Gastrocnemius medialis (tissue), 4 donors: ENCODE measurements around the gene ZEB2. TPM values are rescaled to one million over a fixed set of nuclear protein-coding genes. Genes with fewer than 3 reads are reported as not detected.
"Not testable (repeated sequence)": the region's sequence is repeated elsewhere in the genome, so short reads cannot be mapped to it uniquely, and the experiment has no call there.

Source experiments
- ATAC-seq, 2 donors: fragments of 150-250 bp; one replicate each; pipeline ENCODE4 v1.9.1; 2016
- DNase-seq, 2 donors: peaks; one replicate each; pipeline ENCODE4 v3.0.0-alpha.2; 2019
- H3K27ac ChIP-seq, 4 donors: fragments of 200-600 bp; sonication (generic); 1 replicate in 1 of 4; 2 replicates in 3 of 4; pipeline ENCODE4 v1.5.1; 2016 to 2018; ENCODE audit warnings: mild to moderate bottlenecking in 2 of 4, moderate library complexity in 1 of 4
- H3K27me3 ChIP-seq, 3 donors: fragments of 200-600 bp; sonication (generic) in 2 of 3; 1 replicate in 1 of 3; 2 replicates in 2 of 3; pipeline versions ENCODE4 v1.5.1 to v1.6.0; 2016 to 2019; ENCODE audit warnings: mild to moderate bottlenecking in 1 of 3, moderate library complexity in 1 of 3
- H3K36me3 ChIP-seq, 2 donors: fragments of 200-600 bp; sonication (generic) in 1 of 2; one replicate each; pipeline ENCODE4 v1.5.1; 2017 to 2018
- H3K4me1 ChIP-seq, 2 donors: fragments of 200-600 bp; sonication (generic) in 1 of 2; one replicate each; pipeline ENCODE4 v1.5.1; 2016 to 2017; ENCODE audit warnings: mild to moderate bottlenecking in 2 of 2
- H3K4me3 ChIP-seq, 4 donors: fragments of 200-600 bp; sonication (generic) in 3 of 4; 1 replicate in 1 of 4; 2 replicates in 3 of 4; pipeline ENCODE4 v1.5.1; 2016 to 2019; ENCODE audit warnings: mild to moderate bottlenecking in 2 of 4
- H3K9me3 ChIP-seq, 3 donors: fragments of 200-600 bp; sonication (generic) in 2 of 3; 1 replicate in 1 of 3; 2 replicates in 2 of 3; pipeline ENCODE4 v1.5.1; 2016 to 2019
- CTCF ChIP-seq, 5 experiments: fragments of 450-650 bp in 3 of 5; fragments of 200-600 bp in 2 of 5; sonication (generic) in 2 of 5; IDR thresholded peaks in 4 of 5; conservative IDR thresholded peaks in 1 of 5; 1 replicate in 4 of 5; 2 replicates in 1 of 5; pipeline ENCODE4 v1.5.1; 2016 to 2019; ENCODE audit warnings: antibody characterized with exemption in 5 of 5, mild to moderate bottlenecking in 3 of 5, moderate library complexity in 3 of 5
- POLR2A ChIP-seq, 2 donors: fragments of 450-650 bp; IDR thresholded peaks; one replicate each; pipeline ENCODE4 v1.6.1; 2017; ENCODE audit warnings: antibody characterized with exemption in 2 of 2, mild to moderate bottlenecking in 2 of 2, moderate library complexity in 2 of 2
- in situ Hi-C, 4 donors: fragments of 200-750 bp; cut with MboI; loops; one replicate each; pipeline versions ENCODE4 v1.15.0 to v1.8.0; 2017; ENCODE audit warnings: low sequenced_read_pairs in 4 of 4
- intact Hi-C: fragments of 100-400 bp; cut with DNase I; formaldehyde crosslinking; loops from one replicate; pipeline ENCODE4 v1.15.1; 2023; ENCODE audit warnings: low total_unique reads
- total RNA-seq, 4 donors: library from RNA; depleted of rRNA; stranded (reverse); fragments of >200 nt; gene quantifications; one replicate each; pipeline versions ENCODE4 v1.1.0 to v1.2.3, GENCODE V29; 2016

ZEB2 gene
- total RNA-seq, 4 donors from 2014 or later: 21.2 to 27.6 (median 22.9) TPM

- in situ Hi-C loops: no loop called here
- no peak for TF ChIP-seq POLR2A (IDR thresholded peaks at IDR 0.05)
- no peak for TF ChIP-seq CTCF (IDR thresholded peaks at IDR 0.05 in 4 of 5, conservative IDR thresholded peaks at IDR 0.05 in 1 of 5)
- Histone ChIP-seq H3K36me3 (no peaks in the 10 kb centered on the region), H3K27ac (no peak overlapping the region), H3K4me3 (no peak overlapping the region), H3K27me3 (no peaks in the 10 kb centered on the region), H3K4me1 (no peaks in the 10 kb centered on the region), H3K9me3 (no peaks in the 10 kb centered on the region)
- no peak for ATAC-seq
- intact Hi-C loops: no loop called here
- no peak for DNase-seq
These were observed 150.5 kb downstream of the ZEB2 start for GRCh38 chr2:144369416-144369815.

GRCh38 chr2:144366825-144367429 is 153.0 kb downstream of the ZEB2 start:
- TF ChIP-seq CTCF (IDR thresholded peaks at IDR 0.05 in 4 of 5, conservative IDR thresholded peaks at IDR 0.05 in 1 of 5): no peak
- no peak for TF ChIP-seq POLR2A (IDR thresholded peaks at IDR 0.05)
- H3K27ac ChIP-seq: no peak overlapping the region
- no peaks in the 10 kb centered on the region for H3K9me3 ChIP-seq
- ATAC-seq (no peak), DNase-seq (no peak)
- in situ Hi-C loops: no loop called here
- intact Hi-C loops: no loop called here
- no peaks in the 10 kb centered on the region for H3K27me3 ChIP-seq
- H3K36me3 ChIP-seq: no peaks in the 10 kb centered on the region
- H3K4me3 ChIP-seq: no peak overlapping the region
- H3K4me1 ChIP-seq: no peaks in the 10 kb centered on the region

- ATAC-seq: no peak
- in situ Hi-C loops (no loop called here), intact Hi-C loops (no loop called here)
These were observed 154.8 kb downstream of the ZEB2 start for GRCh38 chr2:144364944-144365738.

GRCh38 chr2:144364247-144364646 is 155.7 kb downstream of the ZEB2 start:
- in situ Hi-C loops, H3K4me1 ChIP-seq, H3K9me3 ChIP-seq, intact Hi-C loops, ATAC-seq, H3K27ac ChIP-seq, H3K36me3 ChIP-seq, H3K27me3 ChIP-seq, H3K4me3 ChIP-seq, DNase-seq: not testable (repeated sequence)

More at GRCh38 chr2:144364944-144365738, 154.8 kb downstream of the ZEB2 start:
- no peaks in the 10 kb centered on the region for H3K4me1 ChIP-seq
- no peak for DNase-seq
- no peaks in the 10 kb centered on the region for H3K36me3 ChIP-seq
- H3K4me3 ChIP-seq: no peak overlapping the region
- TF ChIP-seq CTCF (IDR thresholded peaks at IDR 0.05 in 4 of 5, conservative IDR thresholded peaks at IDR 0.05 in 1 of 5) (no peak), POLR2A (IDR thresholded peaks at IDR 0.05) (no peak)
- no peaks in the 10 kb centered on the region for H3K27me3 ChIP-seq
- H3K27ac ChIP-seq: no peak overlapping the region
- no peaks in the 10 kb centered on the region for H3K9me3 ChIP-seq

- Histone ChIP-seq H3K27ac (no peak overlapping the region), H3K36me3 (no peaks in the 10 kb centered on the region), H3K4me3 (no peak overlapping the region), H3K9me3 (no peaks in the 10 kb centered on the region), H3K4me1 (peaks cover 0 to 6% of the 10 kb centered on the region in 2 donors), H3K27me3 (no peaks in the 10 kb centered on the region)
- no peak for TF ChIP-seq POLR2A (IDR thresholded peaks at IDR 0.05)
- TF ChIP-seq CTCF (IDR thresholded peaks at IDR 0.05 in 4 of 5, conservative IDR thresholded peaks at IDR 0.05 in 1 of 5): no peak
- DNase-seq (no peak), ATAC-seq (no peak)
- in situ Hi-C loops: no loop called here
- intact Hi-C loops: no loop called here
These were observed 157.5 kb downstream of the ZEB2 start for GRCh38 chr2:144362401-144362800.
